PC-3 (cell line): ENCODE data around the gene SULT1B1. TPM values are rescaled to one million over a fixed set of nuclear protein-coding genes. Genes with fewer than 3 reads are reported as not detected.

Source experiments
- ATAC-seq: fragments of 200-7000 bp; cut with Tn5 transposase; 2 replicates; pipeline ENCODE4 v1.9.1; 2020; ENCODE audit warnings: mild to moderate bottlenecking, moderate library complexity
- BruUV-seq: library from RNA; stranded (reverse); fragments of 400-500 nt; replicated peaks from 2 replicates; lab custom pipeline; 2021; lab: Mats Ljungman, UMichigan
- CTCF ChIA-PET: fragments of 300-600 bp; sonication (Branson Sonifier 250); formaldehyde crosslinking; loops from one replicate; lab custom pipeline; 2022; ENCODE audit warnings: antibody characterized with exemption; lab: Charles Lee
- POLR2A ChIA-PET: fragments of 300-600 bp; sonication (Branson Sonifier 250); formaldehyde crosslinking; loops from one replicate; lab custom pipeline; 2022; ENCODE audit warnings: antibody characterized with exemption; ENCODE audit not compliant: unreplicated experiment; lab: Charles Lee
- DNase-seq: peaks from one replicate; pipeline ENCODE4 v3.0.0-alpha.2; 2015
- H2AFZ ChIP-seq: fragments of 300-600 bp; sonication (generic); 2 replicates; pipeline ENCODE4 v1.6.0; 2016; ENCODE audit warnings: antibody characterized with exemption, low read length
- H3F3A ChIP-seq: fragments of 300-600 bp; sonication (generic); one replicate; pipeline ENCODE4 v1.6.0; 2017; ENCODE audit warnings: antibody characterized with exemption, low read length, control low read depth, mild to moderate bottlenecking; ENCODE audit not compliant: unreplicated experiment
- H3K27ac ChIP-seq: fragments of 300-600 bp; sonication (generic); 2 replicates; pipeline ENCODE4 v1.5.1; 2016; ENCODE audit warnings: mild to moderate bottlenecking, low read length
- H3K27me3 ChIP-seq: fragments of 300-600 bp; sonication (generic); 2 replicates; pipeline ENCODE4 v1.6.1; 2016; ENCODE audit warnings: low read length, mixed read lengths
- H3K36me3 ChIP-seq: fragments of 300-600 bp; sonication (generic); 2 replicates; pipeline ENCODE4 v1.6.1; 2016; ENCODE audit warnings: low read depth, mixed run types, low read length, mixed read lengths
- H3K4me1 ChIP-seq: fragments of 300-600 bp; sonication (generic); 2 replicates; pipeline ENCODE4 v1.5.1; 2016; ENCODE audit warnings: low read length; ENCODE audit not compliant: insufficient read depth
- H3K4me2 ChIP-seq: fragments of 300-600 bp; sonication (generic); 2 replicates; pipeline ENCODE4 v1.6.0; 2016; ENCODE audit warnings: low read length
- H3K4me3 ChIP-seq: fragments of 300-600 bp; sonication (generic); 2 replicates; pipeline ENCODE4 v1.5.1; 2016; ENCODE audit warnings: mild to moderate bottlenecking, low read length, mixed read lengths
- H3K79me2 ChIP-seq: fragments of 300-600 bp; sonication (generic); 2 replicates; pipeline ENCODE4 v1.6.1; 2017; ENCODE audit warnings: low read length, mixed read lengths
- H3K9ac ChIP-seq: fragments of 300-600 bp; sonication (generic); 2 replicates; pipeline ENCODE4 v1.6.0; 2016; ENCODE audit warnings: mild to moderate bottlenecking, low read length
- H3K9me2 ChIP-seq: fragments of 300-600 bp; sonication (generic); replicated peaks from 2 replicates; pipeline ENCODE4 v1.6.1; 2016; ENCODE audit warnings: mixed run types, low read length, mixed read lengths
- H3K9me3 ChIP-seq: fragments of 300-600 bp; sonication (generic); 2 replicates; pipeline ENCODE4 v1.6.1; 2016; ENCODE audit warnings: low read length, mixed read lengths
- H4K20me1 ChIP-seq: fragments of 300-600 bp; sonication (generic); 2 replicates; pipeline ENCODE4 v1.6.1; 2016; ENCODE audit warnings: low read length, mixed read lengths
- EZH2 ChIP-seq: fragments of 300-600 bp; sonication (generic); IDR thresholded peaks from one replicate; pipeline ENCODE4 v1.6.1; 2017; ENCODE audit warnings: antibody characterized with exemption, mild to moderate bottlenecking, low read length; ENCODE audit not compliant: unreplicated experiment
- EZH2phosphoT487 ChIP-seq: fragments of 300-600 bp; sonication (generic); IDR thresholded peaks from 2 replicates; pipeline ENCODE4 v1.6.1; 2018; ENCODE audit warnings: mild to moderate bottlenecking, antibody characterized with exemption, low read length, borderline replicate concordance
- intact Hi-C: fragments of 100-400 bp; cut with micrococcal nuclease; formaldehyde crosslinking; loops from 2 replicates; pipeline ENCODE4 v1.9.0; 2023
- total RNA-seq: library from RNA; depleted of rRNA; stranded (reverse); fragments of >200 nt; gene quantifications from 2 replicates; pipeline ENCODE4 v1.2.3, GENCODE V29; 2014
- TF ChIP-seq, protein P1 (sequence below): fragments of 300-600 bp; sonication (generic); conservative IDR thresholded peaks from 2 replicates; pipeline ENCODE4 v1.5.1; 2017; ENCODE audit warnings: antibody characterized with exemption, low read depth, mild to moderate bottlenecking, low read length

SULT1B1 gene
- total RNA-seq, 1 experiment from 2014 or later = 0.04 TPM

- CTCF ChIA-PET = no interaction called here
- peak; percentile 79 for DNase-seq
- intact Hi-C loops = no loop called here
These were observed 12.2 kb downstream of the SULT1B1 start for GRCh38 chr4:69748173-69748572.

DNA sequence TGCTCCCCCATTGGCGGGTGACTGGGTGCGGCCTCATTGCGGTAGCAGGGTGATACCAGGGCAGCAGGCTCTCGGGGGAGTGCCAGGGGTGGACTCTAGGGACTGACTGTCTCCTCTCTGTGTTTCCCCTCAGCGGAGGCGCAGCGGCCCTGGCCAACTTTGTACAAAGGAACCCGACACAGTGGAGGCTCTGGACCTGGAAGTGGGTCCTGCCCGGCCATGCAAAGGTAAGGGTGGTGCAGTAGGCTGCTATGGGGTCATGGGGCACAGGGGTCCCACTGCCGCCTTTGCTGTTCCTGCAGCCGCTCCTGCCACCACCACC lies 16.3 kb downstream of the SULT1B1 start:
- Histone ChIP-seq H3F3A (peaks cover 6% of the 10 kb centered on the region), H3K4me2 (no peak overlapping the region), H3K9ac (no peak overlapping the region), H3K4me1 (peaks cover 18% of the 10 kb centered on the region), H3K4me3 (no peak overlapping the region), H3K36me3 (no peaks in the 10 kb centered on the region), H3K9me2 (no peaks in the 10 kb centered on the region), H3K9me3 (no peaks in the 10 kb centered on the region), H4K20me1 (no peaks in the 10 kb centered on the region), H3K79me2 (no peaks in the 10 kb centered on the region), H3K27me3 (no peaks in the 10 kb centered on the region), H3K27ac (no peak overlapping the region), H2AFZ (no peak overlapping the region)
- intact Hi-C loops = no loop called here
- TF ChIP-seq EZH2phosphoT487 (no peak), EZH2 (no peak)
- TF ChIP-seq, protein P1, sequence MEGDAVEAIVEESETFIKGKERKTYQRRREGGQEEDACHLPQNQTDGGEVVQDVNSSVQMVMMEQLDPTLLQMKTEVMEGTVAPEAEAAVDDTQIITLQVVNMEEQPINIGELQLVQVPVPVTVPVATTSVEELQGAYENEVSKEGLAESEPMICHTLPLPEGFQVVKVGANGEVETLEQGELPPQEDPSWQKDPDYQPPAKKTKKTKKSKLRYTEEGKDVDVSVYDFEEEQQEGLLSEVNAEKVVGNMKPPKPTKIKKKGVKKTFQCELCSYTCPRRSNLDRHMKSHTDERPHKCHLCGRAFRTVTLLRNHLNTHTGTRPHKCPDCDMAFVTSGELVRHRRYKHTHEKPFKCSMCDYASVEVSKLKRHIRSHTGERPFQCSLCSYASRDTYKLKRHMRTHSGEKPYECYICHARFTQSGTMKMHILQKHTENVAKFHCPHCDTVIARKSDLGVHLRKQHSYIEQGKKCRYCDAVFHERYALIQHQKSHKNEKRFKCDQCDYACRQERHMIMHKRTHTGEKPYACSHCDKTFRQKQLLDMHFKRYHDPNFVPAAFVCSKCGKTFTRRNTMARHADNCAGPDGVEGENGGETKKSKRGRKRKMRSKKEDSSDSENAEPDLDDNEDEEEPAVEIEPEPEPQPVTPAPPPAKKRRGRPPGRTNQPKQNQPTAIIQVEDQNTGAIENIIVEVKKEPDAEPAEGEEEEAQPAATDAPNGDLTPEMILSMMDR = no peak
- BruUV-seq = no TSS peak
- POLR2A ChIA-PET = no interaction called here
- ATAC-seq (no peak), DNase-seq (no peak)
- CTCF ChIA-PET = no interaction called here

More at GRCh38 chr4:69748173-69748572, 12.2 kb downstream of the SULT1B1 start:
- H4K20me1 ChIP-seq = no peaks in the 10 kb centered on the region
- peaks cover 32% of the 10 kb centered on the region for H3K4me1 ChIP-seq
- H2AFZ ChIP-seq = no peak overlapping the region
- H3K79me2 ChIP-seq = no peaks in the 10 kb centered on the region
- peaks cover 6% of the 10 kb centered on the region for H3F3A ChIP-seq
- no TSS peak for BruUV-seq
- no peak overlapping the region for H3K4me3 ChIP-seq
- H3K9me2 ChIP-seq = no peaks in the 10 kb centered on the region
- ATAC-seq = peak; percentile 86
- TF ChIP-seq, protein P1 = no peak
- TF ChIP-seq EZH2 (no peak), EZH2phosphoT487 (no peak)
- H3K4me2 ChIP-seq = peak overlapping the region; percentile 38
- POLR2A ChIA-PET = no interaction called here
- peak overlapping the region; percentile 79 for H3K27ac ChIP-seq
- no peak overlapping the region for H3K9ac ChIP-seq
- H3K27me3 ChIP-seq = no peaks in the 10 kb centered on the region
- H3K9me3 ChIP-seq = no peaks in the 10 kb centered on the region
- no peaks in the 10 kb centered on the region for H3K36me3 ChIP-seq

GRCh38 chr4:69743476-69744156 lies 16.8 kb downstream of the SULT1B1 start:
- POLR2A ChIA-PET = no interaction called here
- no peak for DNase-seq
- no peak overlapping the region for H2AFZ ChIP-seq

More at GRCh38 chr4:69743476-69744156, 16.8 kb downstream of the SULT1B1 start:
- H3K9me3 ChIP-seq = no peaks in the 10 kb centered on the region
- H3K4me1 ChIP-seq = peaks cover 16% of the 10 kb centered on the region
- no peaks in the 10 kb centered on the region for H3K36me3 ChIP-seq
- no peaks in the 10 kb centered on the region for H4K20me1 ChIP-seq
- no peak overlapping the region for H3K9ac ChIP-seq
- CTCF ChIA-PET = no interaction called here
- no peaks in the 10 kb centered on the region for H3K79me2 ChIP-seq
- H3K9me2 ChIP-seq = no peaks in the 10 kb centered on the region
- H3K27me3 ChIP-seq = no peaks in the 10 kb centered on the region
- BruUV-seq = no TSS peak
- intact Hi-C loops = no loop called here
- TF ChIP-seq EZH2phosphoT487 = no peak
- H3K27ac ChIP-seq = no peak overlapping the region
- no peak overlapping the region for H3K4me2 ChIP-seq
- H3K4me3 ChIP-seq = no peak overlapping the region
- ATAC-seq = no peak
- peaks cover 6% of the 10 kb centered on the region for H3F3A ChIP-seq
